Astrocyte (in vitro differentiated cells and primary cell): Measurements from ENCODE around the gene PDCD5.

ENCODE experiments used
- CTCF ChIP-seq: IDR thresholded peaks from 2 replicates; pipeline ENCODE4 v1.5.1; 2011; ENCODE audit warnings: low read depth, mild to moderate bottlenecking, inconsistent platforms, low read length, moderate library complexity; ENCODE audit not compliant: insufficient read depth
- EZH2 ChIP-seq: IDR thresholded peaks from 2 replicates; pipeline ENCODE4 v1.6.1; 2012; ENCODE audit warnings: mild to moderate bottlenecking, low read length, inconsistent platforms; ENCODE audit not compliant: insufficient read depth

GRCh38 chr19:32627714-32628270 lies 46.8 kb downstream of the PDCD5 start:
- no peak for TF ChIP-seq CTCF
- no peak for TF ChIP-seq EZH2
